Esophagus (tissue), 2 donors: ENCODE measurements around the gene OLFM1. TPM values are rescaled to one million over a fixed set of nuclear protein-coding genes. Genes with fewer than 3 reads are reported as not detected.
"Not testable (repeated sequence)": the region's sequence is repeated elsewhere in the genome, so short reads cannot be mapped to it uniquely, and the experiment has no call there.

Experiments
- H3K27ac ChIP-seq, 2 donors: one replicate each; pipeline ENCODE4 v1.5.1; 2013; ENCODE audit warnings: low read depth in 2 of 2, mild to moderate bottlenecking in 2 of 2, inconsistent platforms in 1 of 2, low read length in 1 of 2, moderate library complexity in 1 of 2
- H3K27me3 ChIP-seq, 2 donors: one replicate each; pipeline ENCODE4 v1.6.1; 2013; ENCODE audit warnings: low read length in 2 of 2, control low read depth in 1 of 2, mild to moderate bottlenecking in 1 of 2; ENCODE audit not compliant: insufficient read depth in 2 of 2, control insufficient read depth in 1 of 2
- H3K36me3 ChIP-seq, 2 donors: one replicate each; pipeline ENCODE4 v1.6.1; 2013; ENCODE audit warnings: low read length in 1 of 2; ENCODE audit not compliant: control insufficient read depth in 2 of 2, insufficient read depth in 2 of 2
- H3K4me1 ChIP-seq, 2 donors: one replicate each; pipeline ENCODE4 v1.6.1; 2013; ENCODE audit warnings: low read length in 1 of 2; ENCODE audit not compliant: control insufficient read depth in 2 of 2, insufficient read depth in 2 of 2
- H3K4me3 ChIP-seq, 2 donors: one replicate each; pipeline ENCODE4 v1.5.1; 2013; ENCODE audit warnings: low read length in 2 of 2, mild to moderate bottlenecking in 2 of 2, low read depth in 1 of 2, moderate library complexity in 1 of 2
- H3K9me3 ChIP-seq, 2 donors: one replicate each; pipeline ENCODE4 v1.6.1; 2013; ENCODE audit warnings: mild to moderate bottlenecking in 2 of 2, low read depth in 1 of 2, low read length in 1 of 2, moderate library complexity in 1 of 2; ENCODE audit not compliant: control insufficient read depth in 2 of 2, insufficient read depth in 1 of 2
- WGBS, 2 donors: extraction: QIAGEN DNeasy Blood & Tissue Kit; methylation state at CpG; one replicate each; pipeline ENCODE4 v1.1.7; 2013; 5-methylcytosine and 5-hydroxymethylcytosine counted together
- polyA plus RNA-seq, 2 donors: library from polyadenylated mRNA; stranded (reverse); fragments of 200-250 nt; gene quantifications; one replicate each; pipeline ENCODE4 v1.2.3, GENCODE V29; 2013
- donor health status: healthy with polysubstance abuse.
- donor health status: Bipolar disorder and iron deficiency.

OLFM1 gene
- polyA plus RNA-seq, 2 donors, result 2.3 to 4.8 TPM

DNA sequence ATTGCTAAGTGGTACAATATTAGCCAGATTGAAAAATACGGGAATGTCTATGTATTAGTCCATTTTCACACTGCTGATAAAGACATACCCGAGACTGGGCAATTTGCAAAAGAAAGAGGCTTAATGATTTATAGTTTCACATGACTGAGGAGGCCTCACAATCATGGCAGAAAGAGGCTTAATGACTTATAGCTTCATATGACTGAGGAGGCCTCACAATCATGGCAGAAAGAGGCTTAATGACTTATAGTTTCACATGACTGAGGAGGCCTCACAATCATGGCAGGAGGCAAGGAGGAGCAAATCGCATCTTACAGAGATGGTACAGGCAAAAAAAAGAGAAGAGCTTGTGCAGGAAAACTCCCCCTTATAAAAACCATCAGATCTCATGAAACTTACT lies 32.3 kb upstream of the OLFM1 start:
- Histone ChIP-seq H3K36me3 (no peaks in the 10 kb centered on the region), H3K27me3 (peaks cover 0 to 6% of the 10 kb centered on the region in 2 donors)
- WGBS, 2 donors, result 86 to 91% methylated on average over 3 of the region's 3 CpGs

DNA sequence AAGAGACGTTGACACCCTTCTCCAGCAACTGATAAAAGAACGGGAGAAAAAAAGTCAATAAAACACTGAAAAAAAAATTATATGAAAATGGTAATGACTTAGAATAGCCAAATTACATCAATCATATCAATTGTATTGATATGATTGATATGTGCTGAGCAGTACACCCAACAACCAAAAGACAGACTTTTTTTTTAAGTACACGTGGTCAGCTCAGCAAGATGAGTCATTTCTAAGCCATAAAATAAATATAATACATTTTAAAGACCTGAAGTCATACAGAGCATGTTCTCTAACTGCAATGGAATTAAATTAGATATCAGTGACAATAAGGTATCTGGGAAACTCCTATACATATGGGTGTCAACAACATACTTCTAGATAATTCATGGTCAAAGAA lies 30.9 kb upstream of the OLFM1 start:
- Histone ChIP-seq H3K27me3 (peaks cover 0 to 6% of the 10 kb centered on the region in 2 donors), H3K36me3 (no peaks in the 10 kb centered on the region), H3K4me1 (no peaks in the 10 kb centered on the region), H3K4me3 (no peak overlapping the region), H3K27ac (no peak overlapping the region), H3K9me3 (peaks cover 0 to 7% of the 10 kb centered on the region in 2 donors)
- 51 to 54% methylated on average over 3 of the region's 3 CpGs for WGBS, 2 donors

More for the DNA sequence above, 32.3 kb upstream of the OLFM1 start:
- H3K4me3 ChIP-seq, result no peak overlapping the region
- H3K4me1 ChIP-seq, result no peaks in the 10 kb centered on the region
- peaks cover 0 to 5% of the 10 kb centered on the region in 2 donors for H3K9me3 ChIP-seq
- H3K27ac ChIP-seq, result no peak overlapping the region

DNA sequence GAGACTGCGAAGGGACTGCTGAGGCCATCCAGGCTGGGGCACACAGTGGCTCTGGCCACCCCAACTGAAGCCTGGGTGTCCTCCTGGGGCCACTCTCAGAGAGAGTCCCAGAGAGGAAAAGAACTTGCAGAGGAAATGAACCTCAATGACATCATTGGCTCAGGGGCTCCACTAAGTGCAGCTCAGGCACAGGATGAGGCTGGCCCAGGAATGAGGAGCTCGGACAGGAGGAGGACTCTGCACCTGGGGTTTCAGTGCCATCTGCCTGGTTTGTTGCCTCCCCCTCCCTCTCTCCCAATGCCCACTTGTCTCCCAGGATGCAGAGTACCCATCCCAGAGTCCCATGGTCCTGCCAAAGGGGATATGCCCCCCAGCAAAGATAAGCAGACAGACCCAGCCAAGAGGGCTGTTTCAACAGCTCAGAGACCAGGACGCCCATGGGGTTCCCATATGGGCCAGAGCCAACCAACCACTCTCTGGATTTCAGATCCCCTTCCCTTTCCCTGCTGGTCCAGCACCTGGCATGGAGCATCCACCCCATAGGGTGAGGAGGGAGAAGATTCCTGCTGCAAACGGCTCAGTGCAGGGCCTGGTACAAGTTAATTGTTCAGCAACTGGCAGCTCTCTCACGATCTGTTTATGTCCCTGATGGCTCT lies 26.9 kb upstream of the OLFM1 start:
- no peaks in the 10 kb centered on the region for H3K36me3 ChIP-seq
- no peak overlapping the region for H3K27ac ChIP-seq
- 43 to 50% methylated on average over 5 of the region's 5 CpGs for WGBS, 2 donors
- H3K4me3 ChIP-seq, result no peak overlapping the region
- no peaks in the 10 kb centered on the region for H3K4me1 ChIP-seq
- H3K9me3 ChIP-seq, result peaks cover 5 to 9% of the 10 kb centered on the region in 2 donors
- H3K27me3 ChIP-seq, result peaks cover 0 to 5% of the 10 kb centered on the region in 2 donors

- H3K4me3 ChIP-seq, result no peak overlapping the region
Measured at GRCh38 chr9:135061441-135061840, 26.0 kb upstream of the OLFM1 start.

DNA sequence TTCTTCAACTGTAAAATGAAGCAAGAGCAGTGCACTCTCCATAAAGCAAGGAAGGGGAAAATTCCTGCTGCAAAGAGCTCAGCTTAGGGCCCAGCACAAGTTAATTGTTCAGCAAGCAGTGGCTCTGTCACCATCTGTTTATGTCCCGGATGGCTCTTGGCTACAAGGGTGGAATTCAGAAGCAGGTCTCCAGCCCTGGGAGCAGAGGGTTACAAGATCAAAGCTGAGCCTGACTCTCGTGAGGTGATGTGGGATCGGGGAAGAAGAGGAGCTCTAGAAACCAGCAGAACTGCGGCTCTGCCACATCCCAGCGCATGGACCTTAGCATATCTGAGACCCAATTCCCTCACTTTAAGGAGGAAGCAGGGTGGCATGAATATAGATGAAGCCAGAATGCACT lies 25.2 kb upstream of the OLFM1 start:
- Histone ChIP-seq H3K4me3 (no peak overlapping the region), H3K9me3 (peaks cover 5 to 9% of the 10 kb centered on the region in 2 donors), H3K4me1 (no peaks in the 10 kb centered on the region), H3K36me3 (no peaks in the 10 kb centered on the region), H3K27me3 (peaks cover 0 to 5% of the 10 kb centered on the region in 2 donors), H3K27ac (no peak overlapping the region)
- WGBS, 2 donors, result 84 to 91% methylated on average over 5 of the region's 5 CpGs

More at GRCh38 chr9:135061441-135061840, 26.0 kb upstream of the OLFM1 start:
- Histone ChIP-seq H3K36me3 (no peaks in the 10 kb centered on the region), H3K27ac (no peak overlapping the region), H3K9me3 (peaks cover 5 to 9% of the 10 kb centered on the region in 2 donors), H3K4me1 (no peaks in the 10 kb centered on the region), H3K27me3 (peaks cover 0 to 5% of the 10 kb centered on the region in 2 donors)
- WGBS, 2 donors, result 80 to 83% methylated on average over 12 of the region's 12 CpGs

DNA sequence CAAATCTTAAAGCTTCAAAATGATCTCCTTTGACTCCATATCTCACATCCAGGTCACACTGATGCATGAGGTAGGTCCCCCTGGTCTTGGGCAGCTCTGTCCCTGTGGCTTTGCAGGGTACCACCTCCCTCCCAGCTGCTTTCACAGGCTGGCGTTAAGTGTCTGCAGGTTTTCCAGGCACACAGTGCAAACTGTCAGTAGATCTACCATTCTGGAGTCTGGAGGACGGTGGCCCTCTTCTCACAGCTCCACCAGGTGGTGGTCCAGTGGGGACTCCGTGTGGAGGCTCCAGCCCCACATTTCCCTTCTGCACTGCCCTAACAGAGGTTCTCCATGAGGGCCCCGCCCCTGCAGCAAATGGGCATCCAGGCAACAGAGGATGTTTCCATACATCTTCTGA lies 24.0 kb upstream of the OLFM1 start:
- H3K4me3 ChIP-seq, H3K36me3 ChIP-seq, H3K27ac ChIP-seq, H3K27me3 ChIP-seq, H3K9me3 ChIP-seq, H3K4me1 ChIP-seq: not testable (repeated sequence)
- 68% methylated on average over 4 of the region's 4 CpGs for WGBS, 2 donors

DNA sequence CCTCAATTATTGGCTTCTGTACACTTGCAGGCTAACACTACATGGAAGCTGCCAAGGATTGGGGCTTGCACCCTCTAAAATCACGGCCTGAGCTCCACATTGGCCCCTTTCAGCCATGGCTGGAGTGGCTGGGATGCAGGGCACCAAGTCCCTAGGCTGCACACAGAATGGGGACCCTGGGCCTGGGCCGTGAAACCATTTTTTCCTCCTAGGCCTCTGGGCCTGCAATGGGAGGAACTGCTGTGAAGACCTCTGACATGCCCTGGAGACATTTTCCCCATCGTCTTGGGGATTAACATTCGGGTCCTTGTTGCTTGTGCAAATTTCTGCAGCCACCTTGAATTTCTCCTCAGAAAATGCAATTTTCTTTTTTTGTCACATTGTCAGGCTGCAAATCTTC lies 23.6 kb upstream of the OLFM1 start:
- not testable (repeated sequence) for H3K27me3 ChIP-seq, H3K36me3 ChIP-seq, H3K9me3 ChIP-seq, H3K4me1 ChIP-seq, H3K4me3 ChIP-seq, H3K27ac ChIP-seq
- WGBS, 2 donors, result 63 to 74% methylated on average over 4 of the region's 4 CpGs

GRCh38 chr9:135065151-135065550 lies 22.3 kb upstream of the OLFM1 start:
- peaks cover 5 to 9% of the 10 kb centered on the region in 2 donors for H3K9me3 ChIP-seq
- H3K36me3 ChIP-seq, result no peaks in the 10 kb centered on the region
- no peaks in the 10 kb centered on the region for H3K4me1 ChIP-seq
- WGBS, 2 donors, result 79 to 82% methylated on average over 4 of the region's 4 CpGs
- H3K4me3 ChIP-seq, result no peak overlapping the region
- H3K27me3 ChIP-seq, result peaks cover 0 to 5% of the 10 kb centered on the region in 2 donors
- H3K27ac ChIP-seq, result no peak overlapping the region

GRCh38 chr9:135065804-135066203 lies 21.7 kb upstream of the OLFM1 start:
- peaks cover 3 to 5% of the 10 kb centered on the region in 2 donors for H3K27me3 ChIP-seq
- WGBS, 2 donors, result 55 to 62% methylated on average over 4 of the region's 4 CpGs
- H3K4me1 ChIP-seq, result no peaks in the 10 kb centered on the region
- peaks cover 5 to 7% of the 10 kb centered on the region in 2 donors for H3K9me3 ChIP-seq
- H3K4me3 ChIP-seq, result no peak overlapping the region
- H3K36me3 ChIP-seq, result no peaks in the 10 kb centered on the region
- no peak overlapping the region for H3K27ac ChIP-seq

GRCh38 chr9:135066291-135066690 lies 21.2 kb upstream of the OLFM1 start:
- Histone ChIP-seq H3K4me3 (no peak overlapping the region), H3K9me3 (peaks cover 5 to 7% of the 10 kb centered on the region in 2 donors), H3K27ac (no peak overlapping the region), H3K4me1 (no peaks in the 10 kb centered on the region), H3K36me3 (no peaks in the 10 kb centered on the region), H3K27me3 (peaks cover 4 to 5% of the 10 kb centered on the region in 2 donors)
- 79 to 81% methylated on average over 7 of the region's 7 CpGs for WGBS, 2 donors
